ENCODE data around the gene TIMM13.
A peak's percentile ranks its signal among the peaks of the same experiment; 100 is the strongest.
"Not testable (repeated sequence)": the region's sequence is repeated elsewhere in the genome, so short reads cannot be mapped to it uniquely, and the experiment has no call there.

TIMM13 gene

GRCh38 chr19:2427429-2428320 is at the start of gene TIMM13:
Gene TIMM13, minus strand, starts transcription at chr19:2427586. Its CDS starts 53 bp downstream, at chr19:2427533.
- peak; percentile 94 for DNase-seq (ENCODE audit: low read depth, low spot score)

GRCh38 chr19:2476451-2477140 is 49.2 kb upstream of the TIMM13 start:
- no peak for DNase-seq (ENCODE audit: low read depth, low spot score)

DNA sequence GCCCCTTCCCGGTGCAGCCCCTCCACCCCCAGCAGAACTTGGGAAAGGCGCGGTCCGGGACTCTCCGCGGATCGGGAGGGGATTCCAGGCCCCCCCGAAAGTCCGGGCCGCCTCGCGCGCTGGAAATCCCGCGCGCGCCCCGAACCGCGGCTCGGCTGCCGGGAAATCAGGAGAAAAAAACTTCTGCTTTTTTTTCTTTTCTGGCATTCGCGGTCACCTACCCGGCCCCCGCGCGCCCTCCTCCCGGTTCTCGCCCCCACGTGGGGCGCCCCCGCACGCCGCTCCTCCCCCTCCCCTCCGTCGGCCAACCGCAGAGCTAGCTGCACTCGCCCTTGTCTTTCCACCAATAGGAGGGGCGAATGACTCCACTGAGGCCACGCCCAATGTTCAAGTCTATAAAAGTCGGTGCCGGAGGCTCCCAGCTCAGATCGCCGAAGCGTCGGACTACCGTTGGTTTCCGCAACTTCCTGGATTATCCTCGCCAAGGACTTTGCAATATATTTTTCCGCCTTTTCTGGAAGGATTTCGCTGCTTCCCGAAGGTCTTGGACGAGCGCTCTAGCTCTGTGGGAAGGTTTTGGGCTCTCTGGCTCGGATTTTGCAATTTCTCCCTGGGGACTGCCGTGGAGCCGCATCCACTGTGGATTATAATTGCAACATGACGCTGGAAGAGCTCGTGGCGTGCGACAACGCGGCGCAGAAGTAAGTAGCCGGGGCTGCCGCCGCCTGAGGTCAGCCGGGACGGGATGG is 48.5 kb upstream of the TIMM13 start, which contains the start of gene GADD45B:
Gene GADD45B (plus strand): TSS at position 426 of the 749 bp plus-strand sequence. CDS start 232 bp downstream, at position 658.
- DNase-seq (ENCODE audit: low read depth, low spot score): peak; percentile 92

DNA sequence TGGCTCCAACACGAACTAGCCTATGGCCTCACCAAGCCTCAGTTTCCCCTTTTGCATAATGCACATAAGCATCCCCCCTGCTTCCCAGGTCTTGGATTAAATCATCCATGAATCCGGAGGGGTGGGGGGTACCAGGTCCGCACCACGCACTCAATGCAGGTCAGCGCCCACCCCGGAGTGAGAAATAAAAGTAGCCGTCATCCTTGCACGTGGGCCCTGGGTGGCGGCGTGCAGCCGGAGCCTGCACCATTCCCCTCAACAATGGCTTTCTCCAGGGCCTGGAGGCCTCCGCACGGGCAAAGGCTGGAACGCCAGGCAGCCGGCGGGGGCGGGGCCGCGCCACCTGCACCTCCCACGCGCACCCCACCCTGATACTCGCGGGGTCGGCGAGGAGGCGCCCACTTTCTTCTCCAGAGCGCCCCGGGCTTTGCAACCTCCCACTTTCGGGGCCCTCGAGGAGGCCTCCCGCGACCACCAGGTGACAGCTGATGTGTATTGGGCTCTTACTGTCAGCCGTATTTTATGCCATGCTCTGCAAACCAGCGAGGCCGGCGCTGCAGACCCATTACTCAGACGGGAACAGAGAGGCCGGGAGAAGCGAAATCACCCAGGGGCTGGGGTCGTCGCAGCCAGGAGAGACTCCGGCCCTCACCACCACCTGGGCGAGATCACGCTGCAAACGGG is 47.8 kb upstream of the TIMM13 start:
- DNase-seq (ENCODE audit: low read depth, low spot score): no peak

GRCh38 chr19:2474232-2475017 is 47.0 kb upstream of the TIMM13 start:
- peak; percentile 77 for DNase-seq (ENCODE audit: low read depth, low spot score)

DNA sequence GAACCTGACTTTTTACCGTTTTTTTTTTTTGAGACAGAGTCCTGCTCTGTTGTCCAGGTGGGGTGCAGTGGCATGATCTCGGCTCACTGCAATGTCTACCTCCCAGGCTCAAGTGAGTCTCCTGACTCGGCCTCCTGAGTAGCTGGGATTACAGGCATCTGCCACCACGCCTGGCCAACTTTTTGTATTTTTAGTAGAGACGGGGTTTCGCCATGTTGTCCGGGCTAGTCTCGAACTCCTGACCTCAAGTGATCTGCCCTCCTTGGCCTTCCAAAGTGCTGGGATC is 42.5 kb upstream of the TIMM13 start:
- not testable (repeated sequence) for DNase-seq (ENCODE audit: low read depth, low spot score)

- DNase-seq (ENCODE audit: low read depth, low spot score): no peak
Observed at GRCh38 chr19:2469102-2469914, 41.9 kb upstream of the TIMM13 start.

DNA sequence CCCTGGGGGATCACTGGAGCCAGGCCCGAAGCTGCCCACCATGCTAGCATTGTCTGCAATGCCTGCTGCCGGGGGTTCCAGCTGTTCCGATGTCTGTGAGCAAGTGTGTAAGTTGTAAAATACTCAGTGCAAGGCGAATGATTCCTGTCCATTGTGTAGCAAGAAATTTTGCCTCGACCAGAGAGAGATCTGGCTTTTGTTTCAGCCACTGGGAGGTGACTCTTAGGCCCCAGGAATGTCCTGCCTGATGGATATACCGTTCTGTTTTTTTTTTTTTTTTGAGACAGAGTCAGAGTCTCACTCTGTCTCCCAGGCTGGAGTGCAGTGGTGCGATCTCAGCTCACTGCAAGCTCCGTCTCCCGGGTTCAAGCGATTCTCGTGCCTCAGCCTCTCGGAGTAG is 41.2 kb upstream of the TIMM13 start:
- DNase-seq (ENCODE audit: low read depth, low spot score): no peak

DNA sequence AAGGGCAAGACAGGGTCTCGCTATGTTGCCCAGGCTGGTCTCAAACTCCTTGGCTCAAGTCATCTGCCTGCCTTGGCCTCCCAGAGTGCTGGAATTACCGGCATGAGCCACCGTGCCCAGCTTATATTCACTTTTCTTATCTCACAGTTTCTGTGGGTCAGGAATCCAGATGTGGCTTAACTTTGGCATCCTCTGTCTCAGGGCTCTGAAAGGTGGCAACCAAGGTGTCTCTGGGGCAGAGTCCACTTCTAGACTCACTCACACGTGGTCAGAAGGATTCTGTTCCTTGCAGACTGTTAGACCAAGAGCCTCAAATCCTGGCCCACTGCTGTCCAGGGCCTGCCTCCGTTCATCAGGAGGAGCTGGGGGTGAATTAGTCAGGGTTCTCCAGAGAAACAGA is 37.0 kb upstream of the TIMM13 start:
- no peak for DNase-seq (ENCODE audit: low read depth, low spot score)

GRCh38 chr19:2463694-2464093 is 36.3 kb upstream of the TIMM13 start:
- DNase-seq (ENCODE audit: low read depth, low spot score): not testable (repeated sequence)

- DNase-seq (ENCODE audit: low read depth, low spot score): no peak
Observed at GRCh38 chr19:2462635-2463421, 35.4 kb upstream of the TIMM13 start.

DNA sequence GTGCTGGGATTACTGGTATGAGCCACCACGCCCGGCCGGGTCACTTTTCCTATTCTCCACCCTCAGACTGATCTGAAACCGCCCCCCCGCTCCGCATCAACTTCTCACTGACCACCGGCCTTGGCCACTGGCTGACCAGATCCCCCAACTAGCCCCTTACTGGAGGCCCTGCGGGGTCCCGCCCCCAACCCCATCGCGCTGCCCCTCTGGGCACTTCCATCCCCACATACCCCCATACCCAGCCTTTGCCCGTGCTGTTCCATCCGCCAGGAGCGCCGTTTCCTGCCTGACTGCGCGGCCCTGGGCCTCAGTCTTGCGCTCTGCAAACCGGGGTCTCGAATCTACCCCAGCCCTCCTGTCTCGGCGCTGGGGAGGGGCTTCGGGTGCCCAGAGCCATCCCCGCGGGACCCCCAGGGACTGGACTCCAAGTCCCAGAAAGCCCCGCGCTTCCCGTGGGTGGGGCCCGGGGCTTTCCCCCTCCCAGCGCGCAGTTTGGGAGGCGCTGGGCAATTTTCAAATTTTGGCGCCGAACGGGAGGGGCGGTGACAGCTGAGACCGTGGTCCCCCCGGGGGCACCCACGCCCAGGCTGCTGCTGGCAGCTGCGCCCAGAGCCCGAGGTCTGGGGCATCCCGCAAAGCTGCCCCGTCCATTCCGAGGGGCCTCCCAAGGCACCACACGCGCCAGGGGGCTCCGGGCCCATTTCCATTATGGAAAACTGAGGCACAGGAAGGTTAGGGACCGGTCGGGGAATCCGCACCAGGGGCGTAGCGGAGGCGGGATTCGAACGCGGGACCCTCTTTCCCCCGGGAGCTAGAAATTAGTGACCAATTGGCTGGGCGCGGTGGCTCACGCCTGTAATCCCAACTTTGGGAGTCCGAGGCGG is 34.6 kb upstream of the TIMM13 start:
- peak; percentile 37 for DNase-seq (ENCODE audit: low read depth, low spot score)

GRCh38 chr19:2460245-2460644 is 32.9 kb upstream of the TIMM13 start:
- no peak for DNase-seq (ENCODE audit: low read depth, low spot score)

DNA sequence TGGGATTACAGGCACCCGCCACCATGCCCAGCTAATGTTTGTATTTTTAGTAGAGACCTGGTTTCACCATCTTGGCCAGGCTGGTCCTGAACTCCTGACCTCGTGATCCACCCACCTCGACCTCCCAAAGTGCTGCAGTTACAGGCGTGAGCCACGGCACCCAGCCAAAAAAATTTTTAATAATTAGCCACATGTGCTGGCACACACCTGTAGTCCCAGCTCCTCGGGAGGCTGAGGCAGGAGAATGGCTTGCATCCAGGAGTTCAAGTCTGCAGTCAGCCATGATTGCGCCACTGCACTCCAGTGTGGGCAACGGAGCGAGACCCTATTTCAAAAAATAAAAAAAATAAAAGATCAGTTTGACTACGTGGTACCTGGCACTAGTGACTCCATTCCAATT is 31.4 kb upstream of the TIMM13 start:
- DNase-seq (ENCODE audit: low read depth, low spot score): not testable (repeated sequence)

DNA sequence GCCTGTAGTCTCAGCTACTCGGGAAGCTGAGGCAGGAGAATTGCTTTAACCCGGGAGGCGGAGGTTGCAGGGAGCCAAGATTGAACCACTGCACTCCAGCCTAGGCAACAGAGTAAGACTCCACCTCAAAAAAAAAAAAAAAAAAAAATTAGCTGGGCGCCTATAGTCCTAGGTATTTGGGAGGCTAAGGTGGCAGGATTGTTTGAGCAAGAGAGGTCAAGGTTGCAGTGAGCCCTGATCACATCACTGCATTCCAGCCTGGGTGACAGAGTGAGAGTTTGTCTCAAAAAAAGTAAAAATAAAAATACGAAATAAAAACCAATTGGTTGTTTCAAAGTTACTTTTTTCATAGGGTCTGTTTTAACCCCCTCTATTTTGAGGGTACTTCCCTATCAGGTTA is 30.7 kb upstream of the TIMM13 start:
- DNase-seq (ENCODE audit: low read depth, low spot score): no peak

GRCh38 chr19:2457394-2458037 is 30.1 kb upstream of the TIMM13 start:
- DNase-seq (ENCODE audit: low read depth, low spot score): no peak

DNA sequence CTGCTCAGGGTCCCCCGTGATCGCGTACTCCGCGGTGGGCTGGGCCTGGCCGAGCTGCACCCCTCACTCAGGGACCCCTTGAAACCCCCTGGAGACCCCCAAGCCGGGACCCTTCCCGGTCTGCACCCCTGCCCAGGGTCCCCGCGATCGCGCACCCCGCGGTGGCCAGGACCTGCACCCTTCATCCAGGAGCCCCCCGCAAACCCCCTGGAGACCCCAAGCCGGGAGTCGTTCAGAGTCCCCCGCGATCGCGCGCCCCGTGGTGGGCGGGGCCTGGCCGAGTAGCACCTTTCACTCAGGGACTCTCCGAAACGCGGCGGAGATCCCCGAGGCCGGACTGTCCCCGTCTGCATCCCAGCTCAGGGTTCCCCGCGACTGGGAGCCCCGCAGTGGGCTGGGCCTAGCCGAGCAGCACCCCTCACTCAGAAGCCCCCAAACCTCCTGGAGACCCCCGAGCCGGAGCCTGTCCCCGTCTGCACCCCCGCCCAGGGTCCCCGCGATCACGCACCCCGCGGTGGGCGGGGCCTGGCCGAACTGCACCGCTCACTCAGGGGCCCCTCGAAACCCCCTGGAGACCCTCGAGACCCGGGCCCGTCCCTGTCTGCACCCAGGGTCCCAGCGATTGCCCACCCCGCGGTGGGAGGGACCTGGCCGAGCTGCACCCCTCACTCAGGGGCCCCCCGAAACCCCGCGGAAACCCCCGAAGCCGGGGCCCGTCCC is 28.6 kb upstream of the TIMM13 start:
- DNase-seq (ENCODE audit: low read depth, low spot score): no peak

Measured in activated CD4-positive, CD25-positive, alpha-beta regulatory T cell treated with anti-CD3 and anti-CD28 coated beads, Interleukin-2, amount 50 U/mL, for 16 hours (primary cell).